ENCODE results near the gene RUNDC3A. TPM values are rescaled to one million over a fixed set of nuclear protein-coding genes. Genes with fewer than 3 reads are reported as not detected.

Gene RUNDC3A
- total RNA-seq, 1 donor from 2014 or later = 2.0 TPM

DNA sequence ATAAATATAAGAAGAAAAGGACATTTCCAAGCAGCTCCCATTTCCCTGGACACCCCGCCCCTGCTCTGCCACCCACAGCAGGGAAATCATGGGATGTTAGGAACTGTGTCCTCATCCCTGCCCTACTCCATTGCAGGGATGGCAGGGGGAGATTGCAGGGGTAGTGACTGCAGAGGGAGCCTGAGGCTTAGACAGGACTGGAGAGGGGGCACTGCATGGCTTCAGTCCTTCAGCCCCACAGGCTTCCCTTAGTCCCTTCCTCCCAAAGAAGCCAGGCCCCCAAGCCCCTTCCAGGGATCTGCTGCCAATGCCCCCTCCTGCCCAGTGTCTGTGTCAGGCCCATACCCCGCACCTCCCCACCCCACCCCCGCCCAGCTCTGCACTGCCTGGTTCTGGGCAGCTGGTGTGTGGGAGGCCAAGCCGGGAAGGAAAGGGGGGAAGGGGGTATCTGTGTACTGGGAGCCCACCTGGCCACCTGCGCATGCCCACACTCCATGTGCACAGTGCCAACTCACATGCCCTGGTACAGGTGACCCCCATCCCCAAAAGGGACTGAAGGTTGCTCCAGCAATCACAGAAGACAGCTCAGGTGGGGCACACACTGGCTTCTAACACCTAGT lies 3.3 kb downstream of the RUNDC3A start:
- Histone ChIP-seq H3K9ac (ENCODE audit: low read length) (no peak overlapping the region), H4K20me1 (ENCODE audit: insufficient read depth, low read length) (peaks cover 4% of the 10 kb centered on the region), H3K9me3 (ENCODE audit: insufficient read depth, low read depth, low read length) (no peaks in the 10 kb centered on the region), H3K36me3 (ENCODE audit: insufficient read depth, low read length) (no peaks in the 10 kb centered on the region), H3K4me2 (ENCODE audit: low read length) (no peak overlapping the region), H3K79me2 (ENCODE audit: insufficient read depth, low read length) (no peaks in the 10 kb centered on the region), H3K4me1 (ENCODE audit: insufficient read depth, low read length) (peaks cover 3% of the 10 kb centered on the region), H3K27me3 (ENCODE audit: insufficient read depth, low read length) (peaks cover 34% of the 10 kb centered on the region), H3K27ac (ENCODE audit: low read depth, low read length) (no peak overlapping the region), H3K4me3 (ENCODE audit: insufficient read depth, low read depth, low read length) (no peak overlapping the region), H2AFZ (ENCODE audit: low read depth, low read length) (no peak overlapping the region)
- FAIRE-seq = no peak
- Mint-ChIP-seq H3K36me3 (ENCODE audit: low read depth, unreplicated experiment) (peaks cover 2% of the 10 kb centered on the region), H3K4me3 (ENCODE audit: unreplicated experiment) (no peak overlapping the region), H3K27ac (ENCODE audit: unreplicated experiment) (no peak overlapping the region), H3K4me1 (ENCODE audit: low read depth, unreplicated experiment) (peaks cover 4% of the 10 kb centered on the region), H3K27me3 (ENCODE audit: low read depth, unreplicated experiment) (peaks cover 40% of the 10 kb centered on the region), H3K9me3 (ENCODE audit: unreplicated experiment) (no peaks in the 10 kb centered on the region)
- no peak for TF ChIP-seq EZH2 (IDR thresholded peaks at IDR 0.05; ENCODE audit: insufficient read depth, low read length)
- TF ChIP-seq, protein P1, sequence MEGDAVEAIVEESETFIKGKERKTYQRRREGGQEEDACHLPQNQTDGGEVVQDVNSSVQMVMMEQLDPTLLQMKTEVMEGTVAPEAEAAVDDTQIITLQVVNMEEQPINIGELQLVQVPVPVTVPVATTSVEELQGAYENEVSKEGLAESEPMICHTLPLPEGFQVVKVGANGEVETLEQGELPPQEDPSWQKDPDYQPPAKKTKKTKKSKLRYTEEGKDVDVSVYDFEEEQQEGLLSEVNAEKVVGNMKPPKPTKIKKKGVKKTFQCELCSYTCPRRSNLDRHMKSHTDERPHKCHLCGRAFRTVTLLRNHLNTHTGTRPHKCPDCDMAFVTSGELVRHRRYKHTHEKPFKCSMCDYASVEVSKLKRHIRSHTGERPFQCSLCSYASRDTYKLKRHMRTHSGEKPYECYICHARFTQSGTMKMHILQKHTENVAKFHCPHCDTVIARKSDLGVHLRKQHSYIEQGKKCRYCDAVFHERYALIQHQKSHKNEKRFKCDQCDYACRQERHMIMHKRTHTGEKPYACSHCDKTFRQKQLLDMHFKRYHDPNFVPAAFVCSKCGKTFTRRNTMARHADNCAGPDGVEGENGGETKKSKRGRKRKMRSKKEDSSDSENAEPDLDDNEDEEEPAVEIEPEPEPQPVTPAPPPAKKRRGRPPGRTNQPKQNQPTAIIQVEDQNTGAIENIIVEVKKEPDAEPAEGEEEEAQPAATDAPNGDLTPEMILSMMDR (IDR thresholded peaks at IDR 0.05; ENCODE audit: insufficient read depth, low read depth, low read length) = no peak
- DNase-seq (ENCODE audit: low read depth) = no peak

DNA sequence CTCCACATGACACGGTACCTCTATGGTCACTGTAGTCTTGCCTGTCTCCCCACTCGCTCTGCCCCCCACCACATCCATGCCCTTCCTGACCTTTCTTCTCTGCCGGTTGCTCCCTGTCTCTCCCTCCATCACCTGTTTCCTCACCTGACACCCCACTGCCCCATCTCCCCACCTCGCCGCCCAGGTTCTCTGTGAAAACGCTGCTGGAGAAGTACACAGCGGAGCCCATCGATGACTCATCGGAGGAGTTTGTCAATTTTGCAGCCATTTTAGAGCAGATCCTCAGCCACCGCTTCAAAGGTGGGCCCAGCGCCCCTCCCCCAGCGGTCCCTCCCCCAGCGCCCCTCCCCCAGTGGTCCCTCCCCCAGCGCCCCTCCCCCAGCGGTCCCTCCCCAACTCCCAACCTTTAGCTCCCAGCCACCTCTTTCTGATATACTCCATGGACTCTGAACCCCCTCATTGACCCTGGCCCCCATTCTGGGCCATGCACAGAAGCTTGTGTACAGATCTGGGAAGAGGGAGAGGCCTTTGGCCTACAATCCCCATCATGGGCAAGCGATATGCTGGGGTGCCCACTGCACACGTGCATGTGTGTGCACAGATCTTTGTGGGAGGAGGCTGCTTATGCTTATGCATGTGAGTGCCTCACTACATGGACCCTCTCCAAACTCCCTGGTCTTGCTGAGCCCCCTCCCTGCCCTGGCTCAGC lies 4.1 kb downstream of the RUNDC3A start:
- FAIRE-seq = no peak
- Mint-ChIP-seq H3K36me3 (ENCODE audit: low read depth, unreplicated experiment) (peaks cover 4% of the 10 kb centered on the region), H3K4me3 (ENCODE audit: unreplicated experiment) (no peak overlapping the region), H3K27ac (ENCODE audit: unreplicated experiment) (no peak overlapping the region), H3K9me3 (ENCODE audit: unreplicated experiment) (peaks cover 3% of the 10 kb centered on the region), H3K27me3 (ENCODE audit: low read depth, unreplicated experiment) (peaks cover 42% of the 10 kb centered on the region), H3K4me1 (ENCODE audit: low read depth, unreplicated experiment) (peaks cover 4% of the 10 kb centered on the region)
- no peak overlapping the region for H3K4me3 ChIP-seq (ENCODE audit: insufficient read depth, low read depth, low read length)
- H3K4me1 ChIP-seq (ENCODE audit: insufficient read depth, low read length) = peaks cover 3% of the 10 kb centered on the region
- no peaks in the 10 kb centered on the region for H3K9me3 ChIP-seq (ENCODE audit: insufficient read depth, low read depth, low read length)
- no peak overlapping the region for H3K27ac ChIP-seq (ENCODE audit: low read depth, low read length)
- peaks cover 8% of the 10 kb centered on the region for H4K20me1 ChIP-seq (ENCODE audit: insufficient read depth, low read length)
- H3K36me3 ChIP-seq (ENCODE audit: insufficient read depth, low read length) = no peaks in the 10 kb centered on the region
- no peaks in the 10 kb centered on the region for H3K79me2 ChIP-seq (ENCODE audit: insufficient read depth, low read length)
- no peak overlapping the region for H2AFZ ChIP-seq (ENCODE audit: low read depth, low read length)
- H3K9ac ChIP-seq (ENCODE audit: low read length) = no peak overlapping the region
- H3K27me3 ChIP-seq (ENCODE audit: insufficient read depth, low read length) = peaks cover 30% of the 10 kb centered on the region
- H3K4me2 ChIP-seq (ENCODE audit: low read length) = no peak overlapping the region
- no peak for DNase-seq (ENCODE audit: low read depth)
- TF ChIP-seq EZH2 (IDR thresholded peaks at IDR 0.05; ENCODE audit: insufficient read depth, low read length) = no peak
- TF ChIP-seq, protein P1 (IDR thresholded peaks at IDR 0.05; ENCODE audit: insufficient read depth, low read depth, low read length) = no peak

- Histone ChIP-seq H3K4me1 (ENCODE audit: insufficient read depth, low read length) (no peaks in the 10 kb centered on the region), H2AFZ (ENCODE audit: low read depth, low read length) (no peak overlapping the region), H3K4me2 (ENCODE audit: low read length) (no peak overlapping the region), H3K4me3 (ENCODE audit: insufficient read depth, low read depth, low read length) (no peak overlapping the region), H3K9me3 (ENCODE audit: insufficient read depth, low read depth, low read length) (no peaks in the 10 kb centered on the region), H3K27ac (ENCODE audit: low read depth, low read length) (no peak overlapping the region), H3K27me3 (ENCODE audit: insufficient read depth, low read length) (peaks cover 29% of the 10 kb centered on the region), H3K79me2 (ENCODE audit: insufficient read depth, low read length) (no peaks in the 10 kb centered on the region), H4K20me1 (ENCODE audit: insufficient read depth, low read length) (peaks cover 12% of the 10 kb centered on the region), H3K9ac (ENCODE audit: low read length) (no peak overlapping the region), H3K36me3 (ENCODE audit: insufficient read depth, low read length) (no peaks in the 10 kb centered on the region)
- FAIRE-seq = no peak
- Mint-ChIP-seq H3K27ac (ENCODE audit: unreplicated experiment) (no peak overlapping the region), H3K9me3 (ENCODE audit: unreplicated experiment) (peaks cover 4% of the 10 kb centered on the region), H3K4me3 (ENCODE audit: unreplicated experiment) (no peak overlapping the region), H3K4me1 (ENCODE audit: low read depth, unreplicated experiment) (peaks cover 4% of the 10 kb centered on the region), H3K27me3 (ENCODE audit: low read depth, unreplicated experiment) (peaks cover 45% of the 10 kb centered on the region), H3K36me3 (ENCODE audit: low read depth, unreplicated experiment) (peaks cover 6% of the 10 kb centered on the region)
- no peak for DNase-seq (ENCODE audit: low read depth)
- TF ChIP-seq, protein P1 (IDR thresholded peaks at IDR 0.05; ENCODE audit: insufficient read depth, low read depth, low read length) = no peak
- no peak for TF ChIP-seq EZH2 (IDR thresholded peaks at IDR 0.05; ENCODE audit: insufficient read depth, low read length)
These were observed 5.6 kb downstream of the RUNDC3A start for GRCh38 chr17:44314031-44314430.

All from astrocyte (in vitro differentiated cells and primary cell).